ENCODE data around the gene SPAG16.

SPAG16 gene

GRCh38 chr2:213284105-213285090 is at the start of gene SPAG16:
Gene SPAG16, plus strand, starts transcription at chr2:213284464.
- peak; percentile 68 to 99 (median 95) for DNase-seq

DNA sequence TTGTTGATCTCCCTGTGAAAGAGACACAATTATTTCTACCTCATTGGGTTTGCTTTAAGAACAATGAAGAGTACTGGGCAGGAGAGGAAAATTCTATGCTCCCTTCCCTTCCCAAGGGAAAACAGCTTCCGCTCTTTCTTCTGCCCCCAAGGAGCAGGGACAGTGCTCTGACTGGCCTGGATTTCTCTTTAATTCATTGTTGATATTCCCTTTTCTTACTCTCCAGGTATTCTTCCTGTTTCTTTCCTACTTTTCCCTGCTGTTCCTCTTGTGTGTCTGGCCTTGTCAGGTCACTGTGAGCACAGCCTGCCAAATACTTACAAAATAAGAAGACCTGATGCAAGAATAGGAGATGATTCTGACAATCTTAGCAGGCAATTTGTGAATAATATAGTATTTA is 49.6 kb upstream of the SPAG16 start:
- no peak for DNase-seq

GRCh38 chr2:213235741-213236140 is 48.5 kb upstream of the SPAG16 start:
- DNase-seq: no peak

GRCh38 chr2:213237251-213237650 is 47.0 kb upstream of the SPAG16 start:
- DNase-seq: no peak

- DNase-seq: no peak
Observed at GRCh38 chr2:213237787-213238186, 46.5 kb upstream of the SPAG16 start.

GRCh38 chr2:213238753-213239495 is 45.3 kb upstream of the SPAG16 start:
- no peak for DNase-seq

- no peak for DNase-seq
Observed at GRCh38 chr2:213241817-213242216, 42.4 kb upstream of the SPAG16 start.

- DNase-seq: no peak
Observed at GRCh38 chr2:213242653-213243052, 41.6 kb upstream of the SPAG16 start.

DNA sequence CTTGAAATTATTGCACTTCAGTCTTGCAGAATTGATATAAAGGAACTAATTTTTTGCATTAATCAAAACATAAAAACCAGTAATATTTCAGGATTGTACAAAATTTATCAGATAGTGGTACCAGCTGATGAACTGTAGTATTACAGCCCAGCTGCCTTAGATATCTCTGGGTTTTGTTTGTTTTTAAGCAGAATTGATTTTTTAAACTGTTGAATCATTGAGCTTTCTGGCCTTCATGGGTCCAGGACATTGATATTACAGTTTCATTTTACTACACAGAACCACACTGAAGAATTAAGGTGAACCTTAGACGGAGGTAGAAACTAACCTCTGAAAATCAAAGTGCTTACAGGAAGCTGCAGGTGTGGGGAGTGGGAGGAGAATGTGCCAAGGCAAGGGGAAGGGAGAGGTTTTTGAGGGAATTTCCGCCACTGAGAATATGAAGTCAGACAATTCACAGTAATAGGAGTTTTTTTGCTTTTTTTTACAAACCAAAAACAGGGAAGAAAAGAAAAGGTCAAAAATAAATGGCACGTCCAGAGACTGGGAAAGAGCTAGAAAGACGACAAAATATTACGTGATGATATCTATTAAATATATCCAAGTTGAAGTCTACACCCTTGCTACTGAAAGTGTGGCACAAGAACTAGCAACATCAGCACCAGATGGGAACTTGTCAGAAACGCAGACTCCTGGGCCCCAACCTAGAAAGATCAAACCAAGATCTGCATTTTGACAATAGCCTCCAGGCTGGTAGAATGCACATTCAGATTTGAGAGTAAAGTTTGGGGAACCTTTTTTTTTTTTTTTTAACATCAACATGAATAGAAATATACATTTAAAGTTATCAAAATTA is 40.8 kb upstream of the SPAG16 start:
- DNase-seq: no peak

- DNase-seq: peak in 8 of 58 donors; percentile 1 to 28 (median 10)
Observed at GRCh38 chr2:213246497-213247281, 37.6 kb upstream of the SPAG16 start.

- no peak for DNase-seq
Observed at GRCh38 chr2:213247566-213247965, 36.7 kb upstream of the SPAG16 start.

DNA sequence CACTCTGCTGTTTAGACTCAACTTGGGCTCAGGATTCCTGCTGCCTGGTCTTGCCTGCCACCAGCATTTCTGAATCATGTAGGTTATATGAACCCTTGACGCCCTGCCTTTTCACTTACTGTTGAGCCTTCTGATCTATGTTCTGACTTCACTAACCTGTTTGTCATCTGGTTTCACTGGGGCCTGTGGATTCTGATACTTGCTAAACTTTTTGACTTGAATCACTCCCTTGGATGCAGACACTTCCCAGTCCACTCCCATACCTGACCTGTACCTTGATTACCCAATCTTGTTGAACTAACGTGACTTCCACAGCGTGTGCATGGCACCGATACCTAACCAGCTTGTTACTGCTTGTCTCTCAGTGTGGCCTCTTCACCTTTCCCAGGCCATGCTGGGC is 35.6 kb upstream of the SPAG16 start:
- DNase-seq: no peak

GRCh38 chr2:213249502-213249901 is 34.8 kb upstream of the SPAG16 start:
- DNase-seq: no peak

- DNase-seq: peak in 3 of 58 donors; percentile 0 to 34 (median 1)
Observed at GRCh38 chr2:213251618-213252017, 32.6 kb upstream of the SPAG16 start.

DNA sequence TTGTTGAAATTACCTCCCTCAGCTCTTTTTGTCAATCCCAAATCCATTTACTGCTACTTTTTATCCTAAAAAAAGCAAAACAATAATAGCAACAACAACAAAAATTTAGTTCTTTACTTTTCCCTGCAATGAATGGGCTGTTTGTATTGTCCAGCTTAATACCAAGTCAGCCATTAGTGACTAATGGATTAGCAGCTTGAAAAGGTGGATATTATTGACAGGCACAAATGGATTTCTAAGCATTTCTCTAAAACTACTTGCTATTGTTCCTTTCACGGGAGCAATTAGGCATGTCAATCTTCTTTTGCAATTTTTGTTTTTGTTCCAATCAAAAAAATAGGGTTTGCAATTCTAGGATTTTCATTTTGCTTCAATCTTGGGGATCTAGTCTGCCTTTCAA is 32.1 kb upstream of the SPAG16 start:
- DNase-seq: no peak

GRCh38 chr2:213253162-213253561 is 31.1 kb upstream of the SPAG16 start:
- DNase-seq: no peak

DNA sequence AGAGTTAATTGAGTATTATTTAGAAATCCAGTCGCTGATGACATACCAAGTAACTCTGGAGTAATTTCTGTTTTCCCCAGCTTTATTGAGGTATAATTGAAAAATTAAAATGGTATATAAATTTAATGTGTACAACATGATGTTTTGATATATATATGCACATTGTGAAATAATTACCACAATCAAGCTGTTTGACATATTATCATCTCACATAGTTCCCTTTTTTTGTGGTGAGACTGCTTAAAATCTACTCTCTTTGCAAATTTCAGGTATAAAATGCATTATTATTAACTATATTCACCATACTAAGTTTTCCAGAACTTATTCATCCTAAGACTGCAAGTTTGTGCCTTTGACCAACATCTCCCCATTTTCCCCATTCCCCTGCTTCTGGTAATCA is 25.0 kb upstream of the SPAG16 start:
- DNase-seq: no peak

GRCh38 chr2:213261237-213261636 is 23.0 kb upstream of the SPAG16 start:
- DNase-seq: no peak

GRCh38 chr2:213261715-213262114 is 22.5 kb upstream of the SPAG16 start:
- DNase-seq: no peak

GRCh38 chr2:213265679-213266078 is 18.6 kb upstream of the SPAG16 start:
- DNase-seq: no peak

GRCh38 chr2:213266421-213266820 is 17.8 kb upstream of the SPAG16 start:
- DNase-seq: no peak

Measured in anterior cingulate cortex (tissue), 58 donors.